GOT3 (cell line): ENCODE measurements around the gene GALNT6.

Source experiments
- DNase-seq: peaks from one replicate; lab custom pipeline; 2025; ENCODE audit warnings: mixed read lengths; lab: John Stamatoyannopoulos, UW

The GALNT6 gene

GRCh38 chr12:51391283-51392123 is at the start of gene GALNT6:
GALNT6 (minus strand) TSS chr12:51391406; CDS start chr12:51379781, 11,625 bp downstream.
- no peak for DNase-seq

- DNase-seq = no peak
Observed at GRCh38 chr12:51439330-51439729, 48.1 kb upstream of the GALNT6 start.

- no peak for DNase-seq
Observed at GRCh38 chr12:51437431-51437830, 46.2 kb upstream of the GALNT6 start.

- DNase-seq = no peak
Observed at GRCh38 chr12:51434305-51434704, 43.1 kb upstream of the GALNT6 start.

- DNase-seq = no peak
Observed at GRCh38 chr12:51432921-51433320, 41.7 kb upstream of the GALNT6 start.

GRCh38 chr12:51430196-51430895 is 39.1 kb upstream of the GALNT6 start:
- DNase-seq = no peak

GRCh38 chr12:51429700-51430099 is 38.5 kb upstream of the GALNT6 start:
- DNase-seq = no peak

GRCh38 chr12:51428256-51428655 is 37.0 kb upstream of the GALNT6 start:
- DNase-seq = no peak

- DNase-seq = peak; percentile 71
Observed at GRCh38 chr12:51424662-51425539, 33.7 kb upstream of the GALNT6 start, which contains the start of gene SLC4A8. SLC4A8 (plus strand) TSS chr12:51424831; CDS start chr12:51424988, 157 bp downstream.

- no peak for DNase-seq
Observed at GRCh38 chr12:51424094-51424661, 33.0 kb upstream of the GALNT6 start.

- no peak for DNase-seq
Observed at GRCh38 chr12:51421266-51421884, 30.2 kb upstream of the GALNT6 start.

- DNase-seq = no peak
Observed at GRCh38 chr12:51419425-51420193, 28.4 kb upstream of the GALNT6 start.

GRCh38 chr12:51417826-51418225 is 26.6 kb upstream of the GALNT6 start:
- DNase-seq = no peak

GRCh38 chr12:51415931-51416330 is 24.7 kb upstream of the GALNT6 start:
- DNase-seq = no peak

- DNase-seq = no peak
Observed at GRCh38 chr12:51413791-51414190, 22.6 kb upstream of the GALNT6 start.

- no peak for DNase-seq
Observed at GRCh38 chr12:51413149-51413548, 21.9 kb upstream of the GALNT6 start.

GRCh38 chr12:51409846-51410245 is 18.6 kb upstream of the GALNT6 start:
- DNase-seq = no peak

- no peak for DNase-seq
Observed at GRCh38 chr12:51407604-51408003, 16.4 kb upstream of the GALNT6 start.

GRCh38 chr12:51406859-51407258 is 15.7 kb upstream of the GALNT6 start:
- DNase-seq = no peak

- DNase-seq = no peak
Observed at GRCh38 chr12:51406290-51406689, 15.1 kb upstream of the GALNT6 start.

- DNase-seq = no peak
Observed at GRCh38 chr12:51405801-51406207, 14.6 kb upstream of the GALNT6 start.
